Measurements from ENCODE around the gene APOD.

DNA sequence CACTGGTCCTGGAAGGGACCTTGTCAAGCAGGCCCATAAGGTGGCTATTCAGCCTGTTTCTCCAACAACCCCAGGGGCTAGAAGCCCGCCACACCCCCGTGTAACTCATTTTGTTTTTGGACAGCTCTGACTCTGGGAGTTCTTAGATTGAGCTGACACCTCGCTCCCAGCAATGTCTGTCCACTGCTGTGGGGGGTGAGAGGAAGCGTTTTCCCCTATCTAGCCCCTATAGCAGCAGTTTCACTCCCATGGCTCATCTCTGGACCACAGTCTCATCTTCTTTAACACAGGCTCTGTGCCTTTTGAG is 39.6 kb downstream of the APOD start:
- TF ChIP-seq, protein P1, sequence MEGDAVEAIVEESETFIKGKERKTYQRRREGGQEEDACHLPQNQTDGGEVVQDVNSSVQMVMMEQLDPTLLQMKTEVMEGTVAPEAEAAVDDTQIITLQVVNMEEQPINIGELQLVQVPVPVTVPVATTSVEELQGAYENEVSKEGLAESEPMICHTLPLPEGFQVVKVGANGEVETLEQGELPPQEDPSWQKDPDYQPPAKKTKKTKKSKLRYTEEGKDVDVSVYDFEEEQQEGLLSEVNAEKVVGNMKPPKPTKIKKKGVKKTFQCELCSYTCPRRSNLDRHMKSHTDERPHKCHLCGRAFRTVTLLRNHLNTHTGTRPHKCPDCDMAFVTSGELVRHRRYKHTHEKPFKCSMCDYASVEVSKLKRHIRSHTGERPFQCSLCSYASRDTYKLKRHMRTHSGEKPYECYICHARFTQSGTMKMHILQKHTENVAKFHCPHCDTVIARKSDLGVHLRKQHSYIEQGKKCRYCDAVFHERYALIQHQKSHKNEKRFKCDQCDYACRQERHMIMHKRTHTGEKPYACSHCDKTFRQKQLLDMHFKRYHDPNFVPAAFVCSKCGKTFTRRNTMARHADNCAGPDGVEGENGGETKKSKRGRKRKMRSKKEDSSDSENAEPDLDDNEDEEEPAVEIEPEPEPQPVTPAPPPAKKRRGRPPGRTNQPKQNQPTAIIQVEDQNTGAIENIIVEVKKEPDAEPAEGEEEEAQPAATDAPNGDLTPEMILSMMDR (conservative IDR thresholded peaks at IDR 0.05) = no peak
- no peak for TF ChIP-seq EZH2 (IDR thresholded peaks at IDR 0.05; ENCODE audit: low read depth)

Data from PC-9 (cell line).